HS-5 (cell line): ENCODE results near the gene LRRC1.

Experiments used
- DNase-seq: peaks from one replicate; pipeline ENCODE4 v3.0.0-alpha.2; 2012; ENCODE audit warnings: low read depth

The LRRC1 gene

DNA sequence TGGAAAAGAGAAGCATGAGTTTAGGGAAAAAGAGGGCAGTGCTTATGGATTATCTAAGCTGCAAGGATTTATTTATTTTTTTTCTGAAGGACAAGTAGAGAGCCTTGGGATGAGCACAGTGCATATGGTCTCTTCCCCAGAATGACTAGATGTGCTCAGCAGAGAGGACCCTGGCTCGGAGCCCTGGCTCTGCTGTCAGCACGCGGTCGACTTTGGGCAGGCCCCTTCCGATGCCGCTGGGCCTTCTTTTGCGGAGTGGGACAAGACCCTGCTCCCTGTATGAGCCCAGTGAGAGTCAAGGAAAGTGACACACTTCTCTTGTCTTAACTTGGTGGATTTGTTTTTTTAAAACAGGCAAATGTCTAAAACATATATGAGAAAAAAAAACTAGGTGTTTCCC lies 51.4 kb downstream of the LRRC1 start:
- no peak for DNase-seq

DNA sequence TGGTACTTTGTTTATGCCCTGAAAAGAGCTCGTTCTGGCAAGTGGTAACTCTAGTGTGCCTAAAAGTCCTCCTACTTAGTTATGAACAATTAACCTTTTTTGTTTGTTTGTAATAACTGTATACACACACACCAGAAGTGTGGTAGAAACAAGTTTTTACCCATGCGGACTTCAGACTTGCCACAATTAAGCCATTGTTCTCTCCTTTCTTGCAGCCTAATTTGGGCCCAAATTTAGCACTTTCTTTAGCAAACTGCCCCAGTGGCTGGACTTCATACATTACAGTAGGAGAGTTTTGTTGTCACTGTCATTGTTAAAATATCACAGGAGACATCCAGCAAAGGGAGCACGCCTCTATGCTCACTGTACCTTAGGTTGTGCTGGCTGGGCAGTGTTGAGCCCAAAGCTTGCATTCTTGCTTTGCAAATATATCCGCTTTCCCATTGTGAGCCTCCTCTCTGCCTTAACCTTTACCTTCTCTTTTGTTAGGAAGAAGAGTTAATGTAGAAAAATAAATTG lies 53.0 kb downstream of the LRRC1 start:
- no peak for DNase-seq

DNA sequence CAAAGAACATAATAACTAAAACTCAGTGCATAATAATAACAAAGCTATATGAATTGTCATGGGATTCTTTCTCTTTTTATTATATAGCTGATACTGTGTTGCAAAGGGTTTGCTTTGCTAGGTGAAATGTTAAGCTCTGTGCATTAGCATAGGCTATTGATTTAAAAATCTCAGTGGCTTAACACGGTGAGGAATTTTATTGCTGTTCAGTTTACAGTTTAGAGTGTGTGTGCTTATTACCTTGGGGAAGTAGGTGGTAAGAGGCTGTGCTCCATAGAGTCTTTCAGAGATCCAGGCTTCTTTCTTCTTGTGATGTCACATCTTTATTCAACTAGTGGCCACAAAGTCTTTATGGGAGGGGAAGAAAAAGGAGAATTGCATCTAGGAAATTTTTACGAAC lies 55.7 kb downstream of the LRRC1 start:
- no peak for DNase-seq

DNA sequence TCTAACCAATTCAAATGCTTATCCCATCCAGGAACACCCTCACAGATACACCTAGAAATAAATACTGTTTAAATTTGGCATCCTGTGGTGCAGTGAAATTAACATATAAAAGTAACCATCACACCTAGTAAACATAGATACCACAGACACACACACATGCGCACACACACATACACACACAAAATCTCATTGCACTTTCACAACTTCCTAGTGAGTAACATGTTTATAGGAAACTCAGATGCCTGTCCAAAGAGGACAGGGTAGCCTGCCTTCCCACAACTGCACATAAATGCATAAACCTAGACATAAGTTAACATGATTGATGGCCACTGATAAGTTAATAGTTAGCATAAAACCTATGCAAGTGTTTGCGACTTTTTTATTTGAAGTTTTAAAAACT lies 56.8 kb downstream of the LRRC1 start:
- no peak for DNase-seq

DNA sequence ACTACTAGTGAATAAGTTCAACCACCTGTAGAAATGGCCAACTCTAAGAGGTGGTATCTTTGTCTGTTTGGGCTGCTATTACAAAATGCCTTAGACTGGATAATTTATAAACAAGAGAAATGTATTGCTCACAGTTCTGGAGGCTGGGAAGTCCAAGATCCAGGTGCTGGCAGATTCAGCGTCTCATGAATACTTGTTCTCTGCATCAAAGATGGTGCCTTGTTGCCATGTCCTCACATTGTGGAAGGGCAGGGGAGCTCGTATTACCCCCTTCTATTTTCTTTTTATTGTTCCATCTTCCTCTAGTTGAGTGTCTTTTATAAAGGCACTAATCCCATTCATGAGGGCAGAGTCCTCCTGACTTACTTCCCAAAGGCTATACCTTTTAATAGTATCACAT lies 58.0 kb downstream of the LRRC1 start:
- DNase-seq, result no peak

DNA sequence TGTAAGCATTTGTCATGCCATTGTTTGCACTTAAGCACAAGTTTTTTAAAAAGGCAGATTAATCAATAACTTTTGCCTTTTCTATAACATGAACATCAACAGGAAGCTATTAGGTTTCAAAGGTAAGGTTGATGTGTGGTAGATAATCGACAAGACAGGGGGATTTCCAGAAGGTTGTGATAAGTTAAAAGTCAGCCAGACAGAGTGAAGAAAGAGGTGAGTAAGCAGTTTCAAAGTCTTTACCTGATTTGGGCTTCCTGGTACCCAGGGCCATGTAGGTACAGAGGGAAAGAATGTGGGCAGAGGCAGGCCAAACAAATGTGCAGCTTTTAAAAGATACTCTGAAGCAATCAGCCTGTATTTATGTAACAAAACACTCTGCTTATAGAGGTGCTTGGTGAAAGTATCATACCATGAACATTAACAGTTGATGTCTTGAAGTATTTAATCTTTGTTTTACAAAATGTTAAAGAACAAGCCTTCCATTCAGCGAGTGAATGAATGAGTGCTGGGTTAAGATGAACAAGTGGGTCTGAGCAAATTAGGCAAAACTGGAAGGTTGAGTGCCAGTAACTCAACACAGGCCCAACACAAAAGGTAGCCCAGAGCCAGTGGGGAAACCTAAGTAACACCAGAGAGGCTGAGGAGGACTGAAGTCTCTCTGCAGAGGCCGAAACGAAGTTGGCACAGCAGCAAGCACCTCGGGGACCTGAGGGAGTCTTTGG lies 60.2 kb downstream of the LRRC1 start:
- no peak for DNase-seq

DNA sequence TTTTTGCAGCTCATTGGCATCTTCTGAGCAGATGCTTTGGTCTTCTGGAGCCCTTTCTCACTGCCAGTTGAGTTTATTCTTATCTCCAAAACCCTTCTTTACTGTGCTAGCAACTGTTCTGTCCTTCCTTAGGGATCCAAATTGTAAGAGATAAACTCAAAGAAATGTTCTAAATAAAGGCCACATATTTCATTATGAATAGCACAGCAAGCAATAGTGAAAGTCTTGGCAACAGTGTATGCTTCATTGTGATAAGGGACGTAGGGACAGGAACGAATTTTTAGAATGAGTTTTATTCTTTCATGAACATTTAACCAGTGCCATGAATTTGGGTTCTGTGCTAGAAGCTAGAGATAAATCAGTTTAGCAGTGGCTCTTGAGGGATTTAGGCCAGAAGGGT lies 61.1 kb downstream of the LRRC1 start:
- no peak for DNase-seq

DNA sequence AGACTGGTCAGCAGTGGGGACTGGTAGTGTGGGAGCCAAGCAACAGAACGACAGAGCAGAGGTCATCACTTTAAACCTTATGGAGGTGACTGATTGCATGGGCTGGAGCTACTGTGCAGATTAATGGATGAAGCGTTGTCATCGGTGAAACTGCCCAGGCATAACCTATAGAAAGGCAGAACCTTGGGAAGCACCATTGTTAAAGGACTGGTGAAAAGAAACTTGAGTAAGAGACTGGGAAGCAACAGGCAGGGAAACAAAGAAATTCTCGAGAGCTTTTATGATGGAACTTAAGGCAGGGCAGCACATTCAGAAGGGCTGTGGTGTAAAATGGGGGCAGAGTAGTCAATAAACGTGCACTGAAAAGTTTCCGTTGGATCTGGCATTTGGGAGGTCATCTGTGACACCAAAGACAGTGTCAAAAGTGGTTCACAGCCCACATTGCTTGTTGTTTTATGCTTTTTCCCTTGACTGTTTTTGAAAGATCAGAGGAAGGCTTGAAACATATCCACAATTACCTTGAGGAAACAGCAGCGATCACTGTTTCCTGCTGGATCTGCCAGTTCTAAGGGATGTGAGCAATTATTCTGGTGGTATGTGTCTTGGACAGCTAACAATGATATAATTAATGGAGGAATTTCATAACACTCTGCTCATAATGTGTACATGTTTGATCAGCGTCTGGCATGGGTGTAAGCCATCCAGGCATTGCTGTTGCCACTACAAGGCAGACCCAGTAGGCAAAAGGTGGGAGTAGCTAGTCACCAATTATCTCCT lies 62.7 kb downstream of the LRRC1 start:
- DNase-seq, result no peak

DNA sequence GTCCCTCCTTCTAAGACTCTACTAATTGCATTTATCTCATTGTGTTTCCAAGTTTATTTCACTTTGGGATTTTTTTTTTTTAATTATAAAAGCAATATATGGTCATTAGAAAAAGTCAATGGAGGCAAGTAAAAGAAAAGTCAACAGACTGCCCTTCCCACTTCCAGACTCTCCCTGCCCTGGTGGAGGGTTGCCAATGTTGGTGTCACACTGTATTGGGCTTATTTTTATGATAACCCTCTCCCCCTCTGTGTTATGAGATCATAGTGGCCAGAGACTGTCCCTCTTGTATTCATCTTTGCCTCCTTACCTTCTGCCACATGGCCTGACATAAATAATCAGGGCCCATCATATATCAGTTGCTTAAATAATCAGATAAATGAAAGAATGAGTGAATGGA lies 63.4 kb downstream of the LRRC1 start:
- DNase-seq, result no peak

DNA sequence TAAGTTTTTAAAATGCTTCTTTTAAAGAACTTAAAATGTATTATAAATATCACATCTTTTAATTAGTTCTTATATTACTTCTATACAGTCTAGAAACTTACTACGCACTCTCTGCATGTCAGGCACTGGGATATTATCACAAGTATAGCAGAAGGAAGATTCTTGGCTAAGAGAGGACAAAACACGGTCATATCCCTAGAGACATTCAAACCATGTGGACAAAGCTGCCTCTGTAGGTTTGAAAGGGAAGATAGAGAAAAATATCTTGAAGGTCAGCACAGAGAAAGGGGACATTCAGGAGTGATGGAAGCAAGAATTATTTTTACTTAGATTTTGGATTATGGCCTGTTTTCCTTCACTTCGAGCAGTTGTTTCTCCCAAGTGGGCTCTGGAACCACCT lies 64.1 kb downstream of the LRRC1 start:
- DNase-seq, result no peak

DNA sequence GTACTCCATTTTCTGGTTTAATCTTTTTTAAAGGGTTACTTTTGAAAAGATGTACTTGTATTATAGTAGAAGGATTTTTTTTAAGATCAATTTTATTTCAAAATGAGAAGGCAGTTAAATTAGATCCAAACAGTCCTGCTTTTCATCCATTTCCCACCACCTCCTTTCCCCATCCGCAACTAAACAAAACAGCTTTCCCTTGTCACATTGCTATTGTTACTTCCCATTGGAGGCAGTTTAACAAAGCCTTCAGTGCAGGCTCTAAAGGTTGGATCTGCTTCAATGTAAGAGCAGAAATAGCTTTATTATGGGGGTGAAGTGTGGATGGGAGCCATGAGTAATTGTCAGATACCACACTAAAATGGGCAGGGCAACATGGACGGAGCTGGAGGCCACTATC lies 65.7 kb downstream of the LRRC1 start:
- no peak for DNase-seq

DNA sequence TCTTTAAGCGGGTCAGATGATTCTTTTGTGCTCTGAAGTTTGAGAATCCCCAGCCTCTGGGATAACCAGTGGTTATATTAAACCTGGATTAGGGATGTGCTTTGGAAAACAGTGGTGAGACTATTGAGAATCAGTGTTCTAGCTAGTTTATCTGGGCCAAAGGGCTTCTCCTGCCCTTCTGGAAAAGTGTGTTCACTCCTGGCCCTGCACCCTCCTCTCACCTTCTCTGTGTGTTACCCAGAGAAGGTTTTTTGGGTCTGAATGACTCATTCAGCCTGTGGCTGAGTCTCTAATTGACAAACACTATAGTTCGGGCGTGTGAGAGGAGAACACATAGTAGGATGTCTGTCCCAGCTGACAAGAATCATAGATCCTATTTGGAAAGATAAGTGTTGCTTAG lies 66.7 kb downstream of the LRRC1 start:
- no peak for DNase-seq

DNA sequence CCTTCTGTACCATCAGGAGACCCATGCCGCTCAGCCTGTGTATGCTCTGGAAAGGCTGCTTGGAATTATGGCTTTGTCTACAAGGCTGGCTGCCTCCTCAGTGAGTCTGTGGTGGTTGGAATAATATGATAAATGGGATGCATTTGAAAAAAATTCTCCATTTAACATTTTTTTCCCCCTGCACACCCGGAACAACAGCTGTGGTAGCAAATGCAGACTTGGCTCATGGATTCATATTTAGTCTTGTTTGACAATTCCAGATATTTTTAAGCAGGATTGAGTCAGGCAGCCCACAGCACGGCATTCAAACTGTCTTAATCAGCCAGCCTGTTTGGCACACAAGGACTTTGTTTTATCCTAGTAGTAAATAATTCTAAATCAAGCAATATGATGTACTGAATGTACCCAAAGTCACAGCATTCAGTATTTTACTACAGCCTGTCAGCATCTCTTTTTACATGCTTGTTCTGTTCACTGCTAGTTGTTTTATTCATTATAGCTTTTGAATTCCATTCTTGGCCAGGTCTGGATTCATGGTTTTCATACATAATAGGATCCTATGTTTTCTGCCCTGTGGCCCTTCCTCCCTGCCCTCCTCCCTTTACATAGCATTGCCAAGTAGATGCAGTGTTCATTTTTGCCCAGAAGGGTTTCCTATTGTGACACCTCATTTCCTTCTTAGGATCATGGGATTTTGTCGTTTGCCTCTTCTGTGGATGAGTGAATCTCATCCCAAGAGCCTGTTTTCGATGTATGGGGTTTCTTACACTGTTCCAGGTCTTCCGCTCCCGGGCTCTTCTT lies 68.1 kb downstream of the LRRC1 start:
- no peak for DNase-seq

DNA sequence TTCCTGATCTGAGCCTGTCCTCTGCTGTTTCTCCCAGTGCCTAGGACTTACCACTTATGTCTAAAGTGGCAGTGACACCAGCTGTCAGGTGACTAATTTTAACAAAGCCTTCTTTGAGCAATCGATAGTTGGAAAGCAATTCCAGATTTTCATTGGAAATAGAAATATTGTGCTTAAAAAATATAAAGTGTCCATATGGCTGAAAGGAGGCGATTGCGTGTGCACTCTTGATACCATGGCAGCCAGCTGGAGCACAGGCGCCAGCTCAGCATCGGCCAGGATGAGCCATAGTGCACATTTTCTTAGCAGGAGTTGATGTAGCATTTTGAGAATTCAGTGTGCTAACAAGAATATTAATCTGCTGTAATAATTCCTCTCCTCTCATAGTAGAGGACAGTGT lies 70.0 kb downstream of the LRRC1 start:
- DNase-seq, result no peak

DNA sequence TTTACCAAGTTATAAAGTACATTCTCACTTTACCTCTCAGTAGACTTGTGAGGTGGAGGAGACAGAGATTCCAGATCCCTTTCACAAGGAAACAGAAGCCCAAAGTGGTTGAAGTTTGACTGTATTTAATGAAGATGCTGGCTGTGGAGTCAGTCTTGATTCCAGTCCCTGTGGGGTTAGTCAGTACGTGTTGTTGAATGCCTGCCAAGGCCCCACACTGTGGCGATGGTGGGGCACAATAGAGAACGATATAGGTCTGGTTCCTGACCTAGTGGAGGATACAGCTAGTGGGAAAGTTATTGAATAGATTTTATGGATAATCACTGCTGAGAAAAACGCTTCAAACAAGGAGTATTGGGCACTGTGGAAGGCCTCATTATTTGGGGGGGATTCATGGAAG lies 71.4 kb downstream of the LRRC1 start:
- DNase-seq, result no peak

DNA sequence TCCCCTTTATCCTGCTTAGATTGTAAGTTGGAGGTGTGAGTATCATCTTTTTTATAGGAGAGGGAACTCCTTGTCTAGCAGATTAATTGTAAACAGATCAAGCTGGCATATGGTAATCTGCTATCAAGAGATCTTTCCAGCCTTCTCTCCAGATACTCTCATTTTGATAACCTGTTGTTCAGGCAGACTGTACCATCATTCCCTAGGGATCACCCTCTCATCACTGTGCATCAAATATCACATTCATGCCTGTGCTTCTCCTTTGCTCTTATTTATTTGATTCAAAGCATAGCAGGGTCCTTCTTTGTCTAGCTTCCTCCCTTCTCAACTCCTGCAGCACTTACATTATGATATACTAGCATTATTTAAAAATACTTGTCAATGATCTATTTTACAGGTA lies 73.8 kb downstream of the LRRC1 start:
- no peak for DNase-seq

DNA sequence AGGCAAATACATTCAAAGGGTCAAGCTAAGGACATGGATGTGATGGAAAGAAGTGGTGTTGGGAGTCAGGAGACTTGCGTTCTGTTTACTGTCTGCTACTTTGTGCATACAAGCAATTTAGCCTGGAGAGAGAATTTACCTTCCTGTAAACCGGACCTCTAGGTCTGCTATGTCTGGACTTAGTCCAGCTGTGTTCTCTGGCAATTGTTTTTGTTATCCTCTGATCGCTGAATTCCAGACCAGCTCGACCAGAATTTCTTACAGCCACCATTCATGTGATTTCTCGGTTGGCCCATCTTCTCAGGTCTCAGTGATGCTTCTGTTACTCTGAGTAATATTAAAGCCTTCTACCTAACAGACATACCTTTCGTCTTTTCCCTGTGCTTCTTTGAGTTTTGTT lies 75.2 kb downstream of the LRRC1 start:
- DNase-seq, result no peak

DNA sequence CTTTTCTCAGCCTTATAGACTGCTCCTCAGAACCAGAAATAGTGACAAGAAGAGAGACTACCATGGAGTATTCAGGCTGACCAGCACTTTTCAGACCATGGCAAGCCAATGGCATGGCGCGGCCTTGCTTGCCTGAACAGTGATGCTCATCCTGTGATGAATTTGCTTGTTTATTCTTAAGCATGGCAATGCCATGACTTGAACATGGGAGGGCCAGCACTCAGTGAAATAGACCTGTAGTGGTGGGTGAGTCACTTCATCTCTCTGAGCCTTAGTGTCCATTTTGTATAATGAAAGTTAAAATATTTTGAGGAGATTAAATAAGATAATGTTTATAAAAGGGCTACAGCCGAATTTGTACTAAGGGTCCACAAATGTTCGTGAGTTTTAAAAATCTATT lies 79.1 kb downstream of the LRRC1 start:
- DNase-seq, result no peak

DNA sequence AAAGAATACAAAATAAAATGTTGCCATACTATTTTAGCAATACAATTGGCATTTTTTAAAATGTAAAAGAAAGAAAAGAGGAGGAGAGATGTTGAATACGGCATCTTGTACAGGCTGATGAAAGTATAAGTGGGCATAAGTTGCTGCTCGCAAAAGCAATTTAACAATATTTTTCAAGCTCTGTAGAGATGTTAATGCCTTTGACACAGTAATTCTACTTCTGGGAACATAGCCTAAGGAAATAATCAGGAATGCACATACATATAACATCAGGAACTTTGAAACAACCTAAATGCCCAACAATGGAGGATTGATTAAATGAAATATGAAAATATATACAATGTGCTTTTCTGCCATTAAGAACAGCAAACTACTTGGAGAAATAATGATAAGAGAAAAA lies 80.2 kb downstream of the LRRC1 start:
- DNase-seq, result no peak

DNA sequence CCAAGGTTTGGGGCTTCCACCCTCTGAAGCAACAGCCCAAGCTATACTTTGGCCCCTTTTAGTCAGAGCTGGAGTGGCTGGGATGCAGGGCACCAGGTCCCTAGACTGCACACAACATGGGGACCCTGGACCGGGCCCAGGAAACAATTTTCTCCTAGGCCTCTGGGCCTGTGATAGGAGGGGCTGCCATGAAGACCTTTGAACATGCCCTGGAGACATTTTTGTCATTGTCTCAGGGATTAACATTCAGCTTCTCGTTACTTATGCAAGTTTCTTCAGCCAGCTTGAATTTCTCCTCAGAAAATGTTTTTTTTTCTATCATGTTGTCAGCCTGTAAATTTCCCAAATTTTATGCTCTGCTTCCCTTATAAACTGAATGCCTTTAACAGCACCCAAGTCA lies 82.3 kb downstream of the LRRC1 start:
- no peak for DNase-seq

DNA sequence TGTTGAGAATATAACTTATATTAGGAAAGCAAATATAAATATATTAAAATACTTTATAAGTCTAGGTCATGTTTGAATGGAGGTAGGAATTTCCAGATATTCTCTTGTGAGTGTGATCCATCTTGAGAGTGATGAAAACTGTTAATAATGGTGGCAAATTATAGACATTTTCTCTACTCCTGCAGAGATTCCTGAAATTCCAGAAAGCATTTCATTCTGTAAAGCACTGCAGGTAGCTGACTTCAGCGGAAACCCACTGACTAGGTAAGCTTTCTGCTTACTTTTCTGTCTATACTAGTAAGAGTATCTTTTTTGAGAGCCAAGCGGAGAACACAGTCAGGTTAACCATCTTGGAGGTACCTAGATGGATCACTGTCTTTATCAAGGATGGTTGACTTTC lies 84.0 kb downstream of the LRRC1 start:
- no peak for DNase-seq

DNA sequence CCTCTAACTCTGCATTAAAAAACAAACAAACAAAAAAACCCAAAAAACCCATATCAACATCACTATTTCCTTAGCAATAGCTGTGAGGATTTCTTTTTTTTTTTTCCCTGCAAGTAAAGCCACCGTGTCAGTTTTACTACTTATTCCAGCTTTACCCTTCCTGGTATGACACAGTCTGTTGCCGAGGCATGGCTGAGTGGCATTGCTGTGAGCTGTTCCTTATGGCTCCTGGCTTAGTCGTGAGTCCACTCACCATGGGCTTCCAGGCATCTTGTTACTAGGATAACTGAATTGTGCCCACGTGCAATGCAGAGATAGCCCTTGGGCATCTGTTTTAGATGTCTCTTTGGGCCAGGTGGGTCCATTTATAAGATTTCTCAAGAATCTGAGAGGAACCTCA lies 84.8 kb downstream of the LRRC1 start:
- no peak for DNase-seq

DNA sequence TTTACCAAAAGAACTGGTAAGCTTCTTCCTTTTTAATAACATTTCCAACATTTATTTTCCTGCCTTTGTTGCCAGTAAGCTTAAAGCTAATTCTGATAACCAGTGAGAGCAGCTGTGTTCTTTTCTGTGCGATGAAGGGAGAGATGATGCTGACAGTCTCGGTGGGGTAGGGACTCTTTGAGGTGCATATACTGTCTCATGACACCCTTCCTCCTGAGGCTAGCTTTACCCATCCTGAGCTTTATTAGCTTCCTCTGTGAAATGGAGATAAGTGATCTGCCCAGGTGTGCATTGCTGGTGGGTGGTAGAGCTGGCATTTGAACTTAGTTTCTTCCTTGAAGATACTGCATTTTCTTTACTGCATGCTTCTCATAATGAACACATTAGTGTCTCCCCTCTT lies 92.5 kb downstream of the LRRC1 start:
- DNase-seq, result no peak
